BE2C (cell line): Measurements from ENCODE around the gene BOD1.

Experiments used
- DNase-seq: peaks from one replicate; pipeline ENCODE4 v3.0.0-alpha.2; 2020
- H3K27me3 ChIP-seq: fragments of 250-450 bp; sonication (Bioruptor Pico); 2 replicates; pipeline ENCODE4 v1.5.1; 2020; ENCODE audit warnings: mild to moderate bottlenecking
- H3K36me3 ChIP-seq: fragments of 250-450 bp; sonication (Bioruptor Pico); 2 replicates; pipeline ENCODE4 v1.5.1; 2020; ENCODE audit warnings: mild to moderate bottlenecking
- H3K4me1 ChIP-seq: fragments of 250-450 bp; sonication (Bioruptor Pico); 2 replicates; pipeline ENCODE4 v1.5.1; 2020
- H3K4me3 ChIP-seq: 2 replicates; pipeline ENCODE4 v1.5.1; 2011; ENCODE audit warnings: low read depth, low read length
- H3K9me3 ChIP-seq: fragments of 250-450 bp; sonication (Bioruptor Pico); 2 replicates; pipeline ENCODE4 v1.5.1; 2020
- CTCF ChIP-seq: IDR thresholded peaks from 2 replicates; pipeline ENCODE4 v1.5.1; 2012; ENCODE audit warnings: mild to moderate bottlenecking, low read depth, low read length

BOD1 gene

DNA sequence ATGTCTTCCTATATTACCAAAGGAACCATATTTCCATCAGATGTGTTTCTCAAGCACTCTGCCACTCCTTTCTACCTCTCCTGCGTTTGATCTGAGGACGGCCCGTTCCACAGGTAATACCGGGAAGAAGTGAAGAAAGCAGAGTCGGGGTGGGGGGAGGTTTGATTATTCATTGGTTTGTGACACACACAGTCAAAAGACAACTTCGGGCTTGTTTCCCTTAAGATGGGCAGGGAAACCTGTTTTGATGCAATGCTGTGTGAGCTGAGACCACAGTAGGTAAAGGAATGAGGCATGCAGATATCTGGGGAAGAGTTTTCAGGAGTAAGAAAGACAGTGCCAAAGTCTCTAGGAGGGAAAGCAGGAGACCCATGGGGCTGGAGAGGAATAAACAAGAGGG, 54.0 kb downstream of the BOD1 start:
- Histone ChIP-seq H3K9me3 (0 out of 2 replicates have a peak, but pooled peaks cover 6% of the 10 kb centered on the region), H3K36me3 (no peaks in the 10 kb centered on the region), H3K4me1 (no peaks in the 10 kb centered on the region), H3K27me3 (peaks cover 55% of the 10 kb centered on the region), H3K4me3 (no peak overlapping the region)
- DNase-seq, result no peak
- TF ChIP-seq CTCF, result no peak
